ENCODE results near the gene CD6.
A peak's percentile ranks its signal among the peaks of the same experiment; 100 is the strongest.

CD6 gene

GRCh38 chr11:61010466-61011228 lies 39.2 kb downstream of the CD6 start:
- no peak for DNase-seq

- DNase-seq = no peak
These were observed 39.9 kb downstream of the CD6 start for GRCh38 chr11:61011229-61011870.

GRCh38 chr11:61011950-61012736 lies 40.7 kb downstream of the CD6 start:
- peak; percentile 85 for DNase-seq

- DNase-seq = no peak
These were observed 41.3 kb downstream of the CD6 start for GRCh38 chr11:61012737-61013215.

GRCh38 chr11:61018059-61018458 lies 46.6 kb downstream of the CD6 start:
- DNase-seq = no peak

GRCh38 chr11:61019037-61019831 lies 47.8 kb downstream of the CD6 start:
- no peak for DNase-seq

DNA sequence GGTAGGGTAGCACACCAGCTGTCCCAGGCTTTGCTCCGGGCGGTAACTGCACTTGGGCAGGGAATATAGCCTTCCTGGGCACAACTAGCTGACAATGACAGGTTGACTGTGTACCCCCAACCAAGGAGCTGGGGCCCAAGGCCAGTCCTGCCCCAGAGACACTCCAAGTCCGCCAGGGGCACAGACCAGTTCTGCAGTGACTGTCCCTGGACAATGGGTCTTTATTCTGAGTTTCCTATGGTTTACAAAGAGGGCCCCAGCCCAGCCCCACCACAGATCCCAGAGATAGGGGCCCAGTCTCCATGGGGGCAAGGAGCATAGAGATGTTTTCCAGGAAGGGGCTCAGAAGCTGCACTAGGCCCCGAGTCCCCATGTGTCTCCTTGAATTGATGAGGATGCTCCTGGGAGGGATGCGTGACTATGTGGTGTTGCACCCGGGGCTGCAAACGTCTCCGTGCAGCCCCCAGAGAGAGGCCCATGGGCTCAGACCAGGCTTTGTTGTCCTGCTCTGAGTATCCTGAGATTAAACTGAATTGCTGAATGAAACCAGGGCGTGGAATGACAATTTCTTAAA lies 48.4 kb downstream of the CD6 start:
- DNase-seq = no peak

DNA sequence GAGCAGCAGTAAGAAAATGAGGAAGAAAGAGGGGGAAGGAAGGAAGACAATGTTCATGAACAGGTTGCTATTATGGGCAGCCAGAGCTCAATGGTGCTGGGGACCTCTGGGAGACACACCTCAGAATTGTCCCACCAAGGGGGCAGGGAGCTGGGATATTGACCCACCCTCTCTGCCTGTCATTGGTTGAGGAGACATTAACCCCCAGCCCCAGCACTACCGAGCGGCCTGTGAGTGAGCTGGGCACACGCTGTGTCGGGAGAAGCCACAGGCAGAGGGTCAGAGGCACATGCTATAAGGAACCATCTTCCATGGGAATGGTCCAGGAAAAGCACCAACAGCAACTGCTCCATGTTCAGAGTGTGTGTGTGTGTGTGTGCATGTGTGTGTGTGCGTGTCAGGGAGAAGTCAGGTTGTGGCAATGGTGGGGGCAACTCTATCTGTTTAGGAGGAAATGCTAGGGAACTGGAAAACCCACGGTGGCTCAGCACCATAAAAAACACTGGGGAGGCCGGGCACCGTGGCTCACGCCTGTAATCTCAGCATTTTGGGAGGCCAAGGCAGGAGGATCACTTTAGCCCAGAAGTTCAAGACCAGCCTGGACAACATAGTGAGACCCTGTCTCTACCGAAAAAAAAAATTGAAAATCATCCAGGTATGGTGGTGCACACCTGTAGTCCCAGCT lies 49.2 kb downstream of the CD6 start:
- no peak for DNase-seq

DNA sequence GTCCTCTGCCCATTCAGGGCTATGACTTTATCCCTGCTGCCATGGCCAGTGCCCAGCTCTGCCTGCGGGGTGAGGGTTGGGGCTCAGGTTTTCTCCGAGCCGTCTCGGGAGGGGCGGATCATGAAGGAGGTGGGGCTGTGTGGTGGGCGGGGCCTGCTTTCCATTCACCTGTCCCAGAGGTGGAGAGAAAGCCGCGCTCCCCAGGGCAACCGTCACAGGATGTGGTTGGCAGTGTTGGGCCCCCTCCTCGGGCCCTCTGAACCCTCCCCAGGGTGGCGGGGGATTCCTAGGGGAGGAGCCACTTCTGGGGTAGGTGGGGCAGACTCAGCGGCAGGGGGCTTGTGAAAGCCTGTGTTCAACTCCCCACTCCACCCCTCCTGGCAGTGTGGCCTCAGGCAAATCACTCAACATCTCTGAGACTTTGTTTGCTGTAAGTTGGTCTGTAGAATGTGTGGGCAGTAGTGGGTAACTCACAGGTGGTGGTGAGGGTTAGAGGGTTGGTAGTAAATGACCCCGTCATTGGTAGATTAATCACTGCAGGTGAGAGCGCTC lies 50.3 kb downstream of the CD6 start:
- DNase-seq = no peak

- DNase-seq = no peak
These were observed 51.0 kb downstream of the CD6 start for GRCh38 chr11:61022311-61023085.

- no peak for DNase-seq
These were observed 51.8 kb downstream of the CD6 start for GRCh38 chr11:61023086-61023965.

GRCh38 chr11:61023966-61024295 lies 52.5 kb downstream of the CD6 start:
- DNase-seq = no peak

- no peak for DNase-seq
These were observed 53.7 kb downstream of the CD6 start for GRCh38 chr11:61024938-61025820.

DNA sequence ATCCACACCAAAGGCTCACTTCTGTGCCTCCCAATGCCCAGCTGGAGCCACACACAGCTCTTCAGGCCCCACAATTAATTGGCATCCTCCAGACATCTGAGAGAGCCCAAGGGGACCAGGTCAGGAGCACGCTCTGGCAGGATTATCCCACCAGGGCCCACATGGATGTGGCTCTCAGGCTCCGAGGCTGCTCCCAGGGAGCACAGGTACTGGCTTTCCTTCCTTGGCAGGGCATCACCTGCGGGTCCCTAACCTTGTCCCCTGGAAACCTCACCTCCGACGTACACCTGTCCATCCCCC lies 54.3 kb downstream of the CD6 start:
- DNase-seq = no peak

- DNase-seq = no peak
These were observed 54.9 kb downstream of the CD6 start for GRCh38 chr11:61026121-61027031.

DNA sequence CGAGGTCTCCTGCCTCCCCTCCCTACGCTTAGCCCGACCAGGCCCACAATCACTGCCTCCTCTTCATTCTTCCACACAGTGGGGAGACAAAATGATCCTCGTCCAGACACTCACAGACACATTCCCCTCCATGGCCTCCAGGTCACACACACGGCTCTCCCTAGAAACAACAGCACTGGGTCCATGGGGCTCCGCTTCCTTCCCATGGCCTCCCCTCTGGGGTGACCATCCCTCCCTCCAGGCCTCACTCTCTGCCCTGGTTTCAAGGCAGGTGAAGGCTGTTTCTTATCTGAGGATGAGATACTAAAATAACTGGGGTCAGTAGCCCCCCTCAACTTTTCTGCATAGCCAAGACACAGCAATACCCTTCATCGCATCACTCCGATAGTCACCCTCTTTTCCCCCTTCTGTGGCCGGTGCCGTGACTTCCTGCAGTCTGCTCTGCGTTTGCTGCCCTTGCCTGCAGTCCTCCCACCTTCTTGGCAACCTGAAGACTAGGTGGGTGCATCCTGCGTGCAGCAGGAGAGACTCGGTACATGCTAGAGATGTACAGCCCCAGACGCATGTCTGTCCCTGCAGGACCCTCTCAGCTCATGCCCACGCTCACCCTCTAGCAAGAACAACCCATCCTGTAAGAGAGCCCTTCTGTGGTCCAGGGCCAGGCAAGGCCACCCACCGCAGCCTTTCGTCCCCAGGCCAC lies 55.8 kb downstream of the CD6 start:
- DNase-seq = no peak
